Raji (cell line): ENCODE results near the gene LMO7.

Source experiments
- POLR2A ChIP-seq: IDR thresholded peaks from 2 replicates; pipeline ENCODE4 v1.6.1; 2011; ENCODE audit warnings: low read depth, low read length, control low read depth; ENCODE audit not compliant: insufficient read depth

LMO7 gene

DNA sequence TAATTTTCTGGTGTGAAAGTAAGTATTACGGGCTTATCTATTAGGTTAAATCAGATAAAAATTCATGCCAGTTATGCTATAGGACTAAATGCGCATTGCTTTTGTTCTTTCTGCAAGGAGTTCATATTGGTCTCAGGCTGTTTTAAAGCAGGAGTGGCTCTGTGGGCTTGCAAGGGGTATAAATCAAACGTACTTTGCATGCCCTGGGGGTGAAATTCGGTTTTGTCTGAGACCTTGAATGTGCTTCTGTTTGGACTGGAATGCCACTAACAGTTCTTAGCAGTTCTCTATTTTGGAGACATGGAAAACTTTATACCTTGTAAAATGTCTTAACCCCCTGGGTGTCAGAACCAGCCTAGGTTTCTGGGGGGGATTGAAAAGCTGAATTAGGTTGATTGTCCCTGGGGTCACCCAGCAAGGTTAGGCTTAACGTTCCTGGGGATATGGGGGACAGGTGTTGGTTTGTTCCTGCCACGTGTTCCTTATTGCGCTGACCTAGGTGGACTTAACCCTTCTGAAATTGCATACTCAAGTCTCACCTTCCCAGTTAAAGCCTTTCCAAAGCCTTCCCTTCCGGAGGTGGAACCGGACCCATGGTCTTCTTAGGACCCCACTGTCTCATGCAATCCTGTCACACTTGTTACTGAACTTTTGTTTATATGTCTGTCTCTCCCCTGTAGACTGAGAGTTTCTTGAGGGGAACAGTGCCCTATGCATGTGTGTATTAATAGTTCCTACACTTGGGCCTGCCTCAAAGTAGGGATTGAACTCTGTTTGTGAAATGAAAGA lies 182.2 kb downstream of the LMO7 start:
- TF ChIP-seq POLR2A, result no peak

GRCh38 chr13:75818968-75819225 lies 182.8 kb downstream of the LMO7 start:
- TF ChIP-seq POLR2A, result no peak

- no peak for TF ChIP-seq POLR2A
Measured at GRCh38 chr13:75825161-75825560, 189.0 kb downstream of the LMO7 start.

- no peak for TF ChIP-seq POLR2A
Measured at GRCh38 chr13:75825594-75825993, 189.5 kb downstream of the LMO7 start.

- TF ChIP-seq POLR2A, result no peak
Measured at GRCh38 chr13:75826391-75826790, 190.3 kb downstream of the LMO7 start.

GRCh38 chr13:75829830-75830229 lies 193.7 kb downstream of the LMO7 start:
- TF ChIP-seq POLR2A, result no peak

DNA sequence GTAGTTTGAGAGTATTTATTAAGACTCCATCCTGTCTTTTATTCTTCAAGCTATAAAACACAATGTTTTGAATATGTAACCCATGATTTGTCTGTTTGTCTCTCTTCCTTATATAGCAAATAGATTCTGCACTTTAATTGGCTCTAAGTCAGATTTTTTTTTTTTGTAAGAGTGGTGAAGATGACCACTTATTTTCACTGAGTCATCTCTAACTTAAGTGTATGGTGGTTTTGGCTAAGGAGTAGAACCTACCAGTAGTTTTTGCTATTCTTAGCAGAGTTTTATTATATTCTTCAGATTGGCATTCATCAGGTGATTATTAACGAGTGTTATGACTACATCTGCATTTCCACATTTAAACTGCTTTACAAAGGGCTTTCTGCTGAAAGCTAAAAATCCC lies 194.7 kb downstream of the LMO7 start:
- TF ChIP-seq POLR2A, result no peak

GRCh38 chr13:75831389-75831788 lies 195.3 kb downstream of the LMO7 start:
- no peak for TF ChIP-seq POLR2A

DNA sequence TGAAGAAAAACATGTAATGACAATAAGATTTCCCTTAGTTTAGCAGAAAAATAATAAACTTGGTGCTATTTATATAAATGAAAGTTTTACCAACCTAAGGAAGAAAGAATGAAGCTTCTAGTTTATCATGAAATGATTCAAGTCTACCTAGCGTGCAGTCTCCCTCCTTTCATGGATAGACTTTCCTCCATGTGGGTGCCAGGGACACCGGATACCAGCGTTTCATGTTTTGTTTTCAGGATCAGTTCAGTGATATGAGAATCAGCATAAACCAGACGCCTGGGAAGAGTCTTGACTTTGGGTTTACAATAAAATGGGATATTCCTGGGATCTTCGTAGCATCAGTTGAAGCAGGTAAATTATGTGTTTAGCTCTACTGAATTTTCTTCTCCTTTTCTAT lies 196.7 kb downstream of the LMO7 start:
- TF ChIP-seq POLR2A, result no peak

GRCh38 chr13:75836441-75836840 lies 200.3 kb downstream of the LMO7 start:
- no peak for TF ChIP-seq POLR2A

DNA sequence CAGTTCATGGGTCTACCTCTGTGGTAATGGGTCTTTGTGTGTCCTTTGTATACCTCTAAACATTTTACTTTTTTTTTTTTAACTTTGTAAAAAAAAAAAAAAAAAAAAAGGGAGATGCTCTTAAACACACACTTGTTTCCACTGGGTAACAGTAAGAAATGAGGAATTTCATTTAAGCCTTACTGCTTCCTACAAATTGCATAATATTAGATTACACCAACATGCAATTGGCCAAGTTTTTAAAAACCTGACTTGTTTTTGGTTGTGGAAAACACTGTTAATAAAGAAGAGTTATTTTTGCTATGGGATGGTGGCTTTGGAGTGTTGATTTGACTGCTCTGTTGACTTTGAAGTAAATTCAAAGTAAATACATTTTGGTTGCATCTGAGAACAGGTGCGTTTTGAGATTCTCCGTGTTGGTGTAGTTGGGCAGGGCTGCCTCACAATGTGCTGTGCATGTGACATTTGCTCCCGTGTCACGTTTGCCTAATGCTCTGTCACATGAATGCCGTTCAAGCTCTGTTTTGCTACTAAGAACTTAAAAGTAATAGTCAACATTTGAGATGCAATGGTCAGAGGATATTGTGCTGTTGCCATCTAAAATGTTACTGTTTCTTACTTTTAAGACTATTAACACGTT lies 202.4 kb downstream of the LMO7 start:
- no peak for TF ChIP-seq POLR2A

- no peak for TF ChIP-seq POLR2A
Measured at GRCh38 chr13:75839406-75839805, 203.3 kb downstream of the LMO7 start.

GRCh38 chr13:75841905-75842304 lies 205.8 kb downstream of the LMO7 start:
- no peak for TF ChIP-seq POLR2A

DNA sequence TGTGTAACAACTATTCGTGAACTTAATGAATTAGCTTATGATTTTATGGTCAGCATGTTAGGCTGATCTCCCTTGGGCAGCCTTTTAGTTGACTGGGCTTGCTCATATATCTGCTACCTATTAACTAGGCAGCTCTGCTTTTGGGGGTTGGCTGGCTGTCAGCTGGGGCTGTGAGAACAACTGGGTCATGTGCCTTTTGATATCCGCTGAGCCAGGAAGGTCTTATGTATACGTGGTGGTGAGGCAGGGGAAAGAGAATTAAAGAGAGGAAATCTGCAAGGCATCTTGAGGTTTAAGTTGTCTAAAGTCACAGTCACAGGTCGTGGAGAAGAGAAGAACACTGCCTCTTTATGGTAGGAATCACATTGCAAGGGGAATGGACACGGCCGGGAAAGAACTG lies 206.9 kb downstream of the LMO7 start:
- TF ChIP-seq POLR2A, result no peak

DNA sequence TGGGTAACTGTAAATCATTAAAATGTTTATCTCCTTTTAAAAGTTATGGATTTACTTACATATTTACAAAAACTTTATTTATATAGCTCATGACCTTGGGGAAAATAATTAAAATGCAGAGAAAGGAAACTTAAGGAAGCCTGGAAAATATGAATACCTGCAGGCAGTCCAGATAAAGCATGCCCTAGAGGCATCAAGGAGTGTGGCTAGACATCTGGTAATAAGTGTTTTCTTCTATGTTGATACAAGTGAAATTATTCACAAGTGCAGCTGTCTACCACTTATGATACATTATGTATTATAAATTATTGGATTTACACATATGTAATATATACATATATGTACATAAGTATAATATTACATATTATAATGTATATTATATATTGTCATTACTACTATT lies 207.9 kb downstream of the LMO7 start:
- no peak for TF ChIP-seq POLR2A

GRCh38 chr13:75847588-75847987 lies 211.5 kb downstream of the LMO7 start:
- TF ChIP-seq POLR2A, result no peak

- no peak for TF ChIP-seq POLR2A
Measured at GRCh38 chr13:75850916-75851315, 214.8 kb downstream of the LMO7 start.
